Measurements from ENCODE around the gene ZNF778.

Gene ZNF778

GRCh38 chr16:89194340-89195311 lies 22.9 kb upstream of the ZNF778 start:
- DNase-seq (ENCODE audit: low spot score): no peak

GRCh38 chr16:89195521-89196171 lies 21.9 kb upstream of the ZNF778 start:
- no peak for DNase-seq (ENCODE audit: low spot score)

GRCh38 chr16:89197033-89197632 lies 20.4 kb upstream of the ZNF778 start:
- no peak for DNase-seq (ENCODE audit: low spot score)

- DNase-seq (ENCODE audit: low spot score): no peak
Measured at GRCh38 chr16:89197633-89198416, 19.7 kb upstream of the ZNF778 start.

- DNase-seq (ENCODE audit: low spot score): peak; percentile 6
Measured at GRCh38 chr16:89198417-89199240, 18.9 kb upstream of the ZNF778 start.

GRCh38 chr16:89199241-89200123 lies 18.0 kb upstream of the ZNF778 start:
- peak; percentile 5 for DNase-seq (ENCODE audit: low spot score)

- DNase-seq (ENCODE audit: low spot score): peak; percentile 4
Measured at GRCh38 chr16:89200124-89200849, 17.2 kb upstream of the ZNF778 start, which contains the start of gene SLC22A31. Gene SLC22A31 (minus strand): TSS chr16:89200537. CDS start chr16:89200501, 36 bp downstream.

GRCh38 chr16:89200850-89201411 lies 16.6 kb upstream of the ZNF778 start:
- peak; percentile 11 for DNase-seq (ENCODE audit: low spot score)

- DNase-seq (ENCODE audit: low spot score): peak; percentile 83
Measured at GRCh38 chr16:89201439-89202377, 15.8 kb upstream of the ZNF778 start.

GRCh38 chr16:89202422-89203215 lies 14.9 kb upstream of the ZNF778 start:
- DNase-seq (ENCODE audit: low spot score): no peak

- DNase-seq (ENCODE audit: low spot score): no peak
Measured at GRCh38 chr16:89207993-89208392, 9.5 kb upstream of the ZNF778 start.

- no peak for DNase-seq (ENCODE audit: low spot score)
Measured at GRCh38 chr16:89209522-89210044, 7.9 kb upstream of the ZNF778 start.

GRCh38 chr16:89210165-89210903 lies 7.2 kb upstream of the ZNF778 start:
- no peak for DNase-seq (ENCODE audit: low spot score)

- no peak for DNase-seq (ENCODE audit: low spot score)
Measured at GRCh38 chr16:89210904-89211515, 6.5 kb upstream of the ZNF778 start.

GRCh38 chr16:89216315-89217137 lies 977 bp upstream of the ZNF778 start:
- DNase-seq (ENCODE audit: low spot score): peak; percentile 82

Measured in hepatic stellate cell (primary cell).